ENCODE measurements around the gene C5.

C5 gene

GRCh38 chr9:120941046-120941770 lies 108.9 kb downstream of the C5 start:
- peak overlapping the region; percentile 95 for H3K27ac ChIP-seq
- TF ChIP-seq CTCF (conservative IDR thresholded peaks at IDR 0.05), result no peak

- peak overlapping the region; percentile 95 for H3K27ac ChIP-seq
- TF ChIP-seq CTCF (conservative IDR thresholded peaks at IDR 0.05), result no peak
Observed at GRCh38 chr9:120940573-120940972, 109.5 kb downstream of the C5 start.

GRCh38 chr9:120938851-120939250 lies 111.2 kb downstream of the C5 start:
- no peak for TF ChIP-seq CTCF (conservative IDR thresholded peaks at IDR 0.05)

GRCh38 chr9:120937596-120937995 lies 112.5 kb downstream of the C5 start:
- TF ChIP-seq CTCF (conservative IDR thresholded peaks at IDR 0.05), result no peak
- peak overlapping the region; percentile 89 for H3K27ac ChIP-seq

More at GRCh38 chr9:120938851-120939250, 111.2 kb downstream of the C5 start:
- H3K27ac ChIP-seq, result no peak overlapping the region; the same call in 1 of the 2 replicates

- TF ChIP-seq CTCF (conservative IDR thresholded peaks at IDR 0.05), result no peak
- peak overlapping the region; percentile 89 for H3K27ac ChIP-seq
Observed at GRCh38 chr9:120937127-120937526, 112.9 kb downstream of the C5 start.

GRCh38 chr9:120936764-120937122 lies 113.3 kb downstream of the C5 start:
- peak overlapping the region; percentile 89 for H3K27ac ChIP-seq
- peak; percentile 2 for TF ChIP-seq CTCF (conservative IDR thresholded peaks at IDR 0.05)

GRCh38 chr9:120936011-120936763 lies 113.9 kb downstream of the C5 start:
- H3K27ac ChIP-seq, result peak overlapping the region; percentile 89
- TF ChIP-seq CTCF (conservative IDR thresholded peaks at IDR 0.05), result peak; percentile 98

All from VCaP (cell line).